HG02678 (cell line): ENCODE results near the gene NEURL1.
A peak's percentile ranks its signal among the peaks of the same experiment; 100 is the strongest.

Experiments
- ATAC-seq: cut with Tn5 transposase; IDR thresholded peaks from one replicate; pipeline ENCODE4 v1.9.1; 2021; ENCODE audit warnings: mild to moderate bottlenecking, moderate library complexity; ENCODE audit not compliant: unreplicated experiment

NEURL1 gene

GRCh38 chr10:103493362-103493915, at the start of gene NEURL1:
TSS of gene NEURL1 (plus strand) at chr10:103493705. CDS start at chr10:103494388, 683 bp downstream.
- no peak for ATAC-seq

- ATAC-seq: no peak
Measured at GRCh38 chr10:103444478-103444877, 49.0 kb upstream of the NEURL1 start.

GRCh38 chr10:103445366-103445765, 48.1 kb upstream of the NEURL1 start:
- ATAC-seq: no peak

GRCh38 chr10:103445767-103446567, 47.5 kb upstream of the NEURL1 start:
- ATAC-seq: no peak

DNA sequence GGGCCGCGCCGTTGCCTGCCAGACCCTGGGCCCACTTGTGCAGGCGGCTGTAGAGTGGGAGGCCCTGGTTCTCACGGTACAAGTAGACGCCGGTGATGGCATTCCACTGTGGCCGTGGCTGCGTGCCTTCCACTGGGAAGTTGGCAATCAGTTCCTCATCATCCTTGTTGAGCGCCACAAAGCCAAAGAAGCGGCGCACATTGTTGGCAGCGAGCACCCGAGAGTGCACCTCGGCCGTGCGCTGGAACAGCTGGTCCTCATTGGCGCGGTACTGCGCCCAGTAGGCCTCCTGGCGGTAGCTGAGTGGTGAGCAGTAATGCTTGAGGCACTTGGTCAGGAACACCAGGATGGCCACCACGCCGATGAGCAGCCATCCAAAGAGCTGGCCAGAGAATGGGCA, 46.3 kb upstream of the NEURL1 start:
- no peak for ATAC-seq

DNA sequence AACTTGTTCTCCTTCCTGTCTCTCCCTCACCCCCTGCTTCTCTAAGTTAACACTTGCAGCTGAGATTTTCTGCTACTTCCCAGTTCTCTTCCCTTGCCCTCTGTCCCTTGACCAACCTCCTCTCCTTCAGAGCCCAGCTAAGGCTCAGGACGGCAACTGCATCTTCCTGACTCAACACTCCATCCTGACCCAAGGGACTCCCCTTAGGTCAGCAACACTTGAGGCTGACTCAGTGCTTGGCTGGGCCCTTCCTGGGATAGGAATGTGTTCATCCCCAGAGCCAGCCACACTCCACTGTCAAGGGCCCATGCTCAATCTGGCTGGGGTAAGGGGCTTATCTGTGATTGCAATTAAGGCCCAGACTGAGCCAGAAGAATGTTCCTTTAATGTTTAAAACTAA, 44.8 kb upstream of the NEURL1 start:
- ATAC-seq: no peak

- no peak for ATAC-seq
Measured at GRCh38 chr10:103449208-103450144, 44.0 kb upstream of the NEURL1 start.

GRCh38 chr10:103450201-103450695, 43.3 kb upstream of the NEURL1 start:
- no peak for ATAC-seq

DNA sequence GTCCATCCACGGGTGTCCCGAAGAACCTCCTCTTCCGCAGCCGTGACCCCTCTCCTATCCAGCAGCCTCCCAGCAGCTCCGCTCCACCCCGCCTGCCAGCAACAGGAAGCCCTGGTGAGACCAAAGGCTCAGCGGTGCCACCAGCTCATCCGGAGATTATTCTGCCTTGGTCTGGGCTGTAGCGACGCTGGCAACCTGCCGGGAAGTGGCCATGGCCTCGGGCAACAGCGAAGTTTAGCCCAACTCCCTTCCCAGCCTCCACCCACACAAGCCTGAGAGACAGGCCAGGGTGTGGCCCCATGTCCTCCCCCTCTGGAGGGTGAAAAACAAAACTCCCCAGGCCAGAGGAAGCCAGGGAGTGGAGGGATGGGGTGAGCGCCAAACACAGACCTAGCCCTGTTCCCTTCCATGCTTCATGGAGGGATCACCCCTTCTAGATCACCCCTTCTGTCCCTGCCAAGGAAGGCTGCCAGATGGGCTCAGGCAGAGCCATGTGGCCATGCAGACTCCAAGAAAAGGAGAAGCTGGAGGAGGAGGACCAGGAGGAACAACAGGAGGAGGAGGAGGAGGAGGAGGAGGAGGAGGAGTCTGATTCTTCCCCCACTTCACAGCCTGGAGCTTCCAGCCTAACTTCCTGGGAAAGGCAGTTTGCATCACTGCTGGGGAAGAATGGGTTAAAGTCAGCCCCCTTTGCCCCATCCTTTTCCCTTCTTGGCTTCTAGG, 42.3 kb upstream of the NEURL1 start:
- no peak for ATAC-seq

GRCh38 chr10:103451831-103452505, 41.5 kb upstream of the NEURL1 start, which contains the start of gene CALHM2:
TSS of gene CALHM2 (minus strand) at chr10:103452370. CDS start at chr10:103449941, 2,429 bp downstream.
- peak; percentile 76 for ATAC-seq

DNA sequence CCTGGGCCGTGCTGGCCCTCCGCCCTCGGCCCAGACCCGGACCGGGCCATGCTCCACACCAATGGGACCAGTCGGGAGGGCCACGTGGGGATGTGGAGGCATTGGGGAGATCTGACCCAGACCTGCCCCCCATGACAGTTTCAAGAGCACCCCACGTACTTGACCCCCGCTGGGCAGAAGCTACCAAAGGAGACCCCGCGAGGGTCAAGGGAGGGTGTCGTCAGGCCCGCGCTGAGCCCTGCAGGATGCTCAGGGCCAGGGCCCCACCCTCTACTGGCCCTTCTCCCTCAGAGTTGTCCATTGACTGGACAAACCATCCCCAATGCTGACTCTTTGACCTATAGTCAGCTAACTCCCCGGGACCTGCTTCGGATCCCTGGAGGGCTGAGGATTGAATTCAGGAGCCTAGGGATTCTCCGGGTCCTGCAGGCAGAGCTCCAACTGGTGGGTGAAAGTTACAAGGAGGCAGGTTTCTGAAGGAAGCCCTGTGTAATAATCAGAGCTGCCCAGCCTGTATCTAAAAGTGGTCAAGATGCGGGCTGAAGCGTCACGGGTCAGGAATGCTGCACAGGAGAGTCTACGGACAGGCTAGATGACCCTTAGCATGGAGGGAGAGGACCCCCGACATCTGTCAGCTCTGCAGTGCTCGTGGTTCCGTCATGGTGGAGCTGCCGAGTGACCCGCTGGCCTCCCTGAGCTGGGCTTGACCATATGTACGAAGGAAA, 40.8 kb upstream of the NEURL1 start:
- ATAC-seq: no peak

DNA sequence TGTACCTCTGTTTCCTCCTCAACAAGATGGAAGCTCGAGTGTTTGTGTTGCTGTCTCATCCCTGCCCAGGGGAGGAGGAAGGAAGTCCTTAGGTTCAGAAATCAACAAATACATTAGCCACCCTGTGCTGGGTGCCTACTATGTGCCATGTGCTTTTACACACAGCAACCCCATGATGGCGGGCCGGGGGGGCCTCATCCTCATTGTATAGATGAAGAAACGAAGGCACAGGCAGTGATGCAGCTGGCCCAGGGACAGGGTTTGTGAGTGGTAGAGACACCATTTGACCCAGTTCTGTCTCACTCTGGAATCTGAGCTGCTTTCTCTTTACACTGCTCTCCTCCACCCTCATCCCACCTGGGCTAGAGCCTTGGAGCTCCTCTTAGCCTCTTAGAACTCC, 39.5 kb upstream of the NEURL1 start:
- no peak for ATAC-seq

- ATAC-seq: no peak
Measured at GRCh38 chr10:103455235-103455634, 38.3 kb upstream of the NEURL1 start.

DNA sequence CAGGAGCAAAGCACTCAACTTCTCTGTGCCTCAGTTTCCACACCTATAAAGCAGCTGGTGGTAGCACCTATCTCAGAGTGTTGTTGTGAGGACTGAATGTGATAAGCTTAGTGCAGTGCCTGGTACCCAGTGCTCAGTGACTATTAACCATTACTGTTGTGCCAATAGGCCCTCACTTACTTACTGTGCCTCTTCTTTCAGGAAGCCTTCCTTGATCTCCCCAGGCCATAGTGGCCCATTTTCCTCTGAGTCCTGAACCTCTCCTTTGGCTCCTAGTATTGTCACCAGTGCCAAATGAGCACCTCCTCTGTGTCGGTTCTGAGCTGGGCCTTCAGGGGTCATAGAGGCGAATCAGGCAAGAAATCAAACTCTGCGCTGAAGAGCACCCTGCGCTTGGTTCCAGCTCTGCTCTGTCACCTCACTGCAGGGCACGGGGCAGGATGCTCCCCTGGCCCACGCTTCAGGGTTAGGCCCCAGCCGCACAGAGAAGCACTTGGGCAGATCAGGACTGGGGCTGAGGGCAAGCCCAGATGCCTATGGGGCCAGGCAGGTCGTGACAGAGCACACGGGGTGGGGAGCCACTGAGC, 37.3 kb upstream of the NEURL1 start:
- ATAC-seq: no peak

DNA sequence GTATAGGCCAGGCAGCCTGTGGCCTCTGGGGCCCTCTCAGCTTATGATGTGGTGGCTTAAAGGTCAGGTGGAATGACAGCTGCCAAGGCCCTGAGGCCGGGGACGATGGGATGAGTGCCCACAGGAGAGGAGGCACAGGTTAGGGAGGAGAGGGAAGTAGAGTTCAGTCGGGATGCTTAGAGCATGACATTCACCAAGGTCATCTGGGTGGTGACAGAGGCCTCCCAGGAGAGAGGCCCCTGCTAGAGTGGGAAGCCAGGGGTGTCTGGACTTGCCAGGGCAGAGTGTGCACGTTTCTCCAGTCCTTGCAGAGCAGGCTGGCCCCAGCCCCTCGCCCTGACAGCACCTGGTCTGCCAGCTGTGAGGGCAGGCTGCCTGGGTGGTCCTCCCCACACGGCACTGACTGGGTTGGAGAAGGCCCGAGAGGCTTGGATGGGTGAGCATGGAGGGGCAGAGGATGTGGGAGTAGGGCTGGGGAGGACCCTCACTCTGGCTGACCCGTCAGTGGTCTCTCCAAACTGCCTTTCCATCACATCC, 36.3 kb upstream of the NEURL1 start:
- ATAC-seq: no peak

GRCh38 chr10:103457896-103458583, 35.5 kb upstream of the NEURL1 start:
- no peak for ATAC-seq

GRCh38 chr10:103458720-103459119, 34.8 kb upstream of the NEURL1 start, which contains the start of gene CALHM1:
TSS of gene CALHM1 (minus strand) at chr10:103458900. CDS start at chr10:103458751, 149 bp downstream.
- peak; percentile 80 for ATAC-seq

DNA sequence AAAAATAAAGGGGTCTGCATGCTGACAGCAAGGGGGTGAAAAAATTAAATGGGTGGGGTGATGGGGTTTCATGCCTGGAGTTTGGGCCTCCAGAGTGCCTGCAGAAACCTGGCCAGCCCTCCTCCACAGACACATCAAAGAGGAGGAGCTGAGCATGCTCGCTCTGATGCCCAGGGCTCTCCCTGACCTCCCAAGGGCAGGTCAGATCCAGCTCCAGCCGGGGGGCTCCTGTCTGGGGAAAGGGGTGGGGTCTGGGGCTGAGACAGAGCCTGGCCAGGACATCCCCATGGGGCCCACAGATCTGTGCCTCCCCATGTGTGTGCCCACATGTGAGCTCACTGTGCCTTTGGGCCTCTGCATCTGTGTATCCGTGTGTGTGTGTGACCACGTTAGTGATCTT, 33.9 kb upstream of the NEURL1 start:
- no peak for ATAC-seq
